Dermis blood vessel endothelial cell (primary cell): ENCODE measurements around the gene TUBA1A. TPM values are rescaled to one million over a fixed set of nuclear protein-coding genes. Genes with fewer than 3 reads are reported as not detected.
"Not testable (repeated sequence)": the region's sequence is repeated elsewhere in the genome, so short reads cannot be mapped to it uniquely, and the experiment has no call there.

Source experiments
- DNase-seq: peaks from one replicate; pipeline ENCODE4 v3.0.0; 2010
- total RNA-seq: library from RNA; depleted of rRNA; stranded (reverse); fragments of >200 nt; gene quantifications from 2 replicates; pipeline ENCODE4 v1.2.3, GENCODE V29; 2014

TUBA1A gene
- total RNA-seq, 1 donor from 2014 or later, result 821 TPM

DNA sequence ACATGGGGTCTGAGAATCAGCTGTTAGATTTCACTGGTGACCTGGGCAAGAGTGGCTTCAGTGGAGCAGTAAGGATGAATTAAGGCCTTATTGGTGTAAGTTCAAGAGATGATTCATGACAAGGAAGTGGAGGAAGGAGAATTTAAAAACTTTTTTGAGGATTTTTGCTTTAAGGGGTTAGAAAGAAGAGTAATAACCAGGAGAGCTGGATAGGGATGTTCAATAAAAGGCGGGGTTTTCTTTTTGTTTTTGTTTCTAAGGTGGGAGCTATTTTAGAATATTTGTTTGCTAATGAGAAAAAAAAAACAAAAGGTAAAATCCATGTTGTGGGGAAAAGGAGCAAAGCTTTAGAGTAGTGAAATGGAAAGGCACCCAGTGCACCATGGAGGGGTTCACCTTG, 42.5 kb downstream of the TUBA1A start:
- DNase-seq, result no peak

- DNase-seq, result no peak
Measured at GRCh38 chr12:49144384-49144783, 44.5 kb downstream of the TUBA1A start.

DNA sequence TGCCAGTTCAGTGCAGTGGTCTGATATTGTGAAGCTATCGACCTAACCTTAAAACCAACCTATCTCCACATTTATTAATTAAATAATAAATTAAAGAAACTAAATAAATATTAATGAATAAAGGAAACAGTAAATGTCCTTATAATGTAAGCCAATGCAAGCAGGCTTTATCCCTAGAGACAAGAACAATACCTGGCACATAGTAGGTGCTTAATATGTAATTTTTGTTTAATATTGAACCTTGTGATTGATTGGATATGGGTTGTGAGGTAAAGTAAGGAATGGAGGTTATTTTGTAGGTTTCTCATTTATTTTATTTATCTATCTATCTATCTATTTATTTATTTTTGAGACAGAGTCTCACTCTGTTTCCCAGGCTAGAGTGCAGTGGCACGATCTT, 49.9 kb downstream of the TUBA1A start:
- no peak for DNase-seq

- DNase-seq, result no peak
Measured at GRCh38 chr12:49138587-49138986, 50.3 kb downstream of the TUBA1A start.

GRCh38 chr12:49137476-49137875, 51.4 kb downstream of the TUBA1A start:
- DNase-seq, result no peak

DNA sequence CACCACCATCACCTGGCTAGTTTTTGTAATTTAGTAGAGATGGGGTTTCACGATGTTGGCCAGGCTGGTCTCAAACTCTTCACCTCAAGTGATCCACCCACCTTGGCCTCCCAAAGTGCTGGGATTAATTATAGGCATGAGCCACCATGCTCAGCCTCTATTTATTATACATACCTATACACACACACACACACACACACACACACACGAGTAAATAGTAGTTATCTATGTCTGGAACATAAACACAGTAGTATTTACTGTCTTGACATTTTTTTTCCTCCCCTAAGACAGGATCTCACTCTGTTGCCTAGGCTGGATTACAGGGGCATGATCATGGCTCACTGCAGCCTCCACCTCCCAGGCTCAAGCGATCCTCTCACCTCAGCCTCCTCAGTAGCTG, 51.9 kb downstream of the TUBA1A start:
- not testable (repeated sequence) for DNase-seq

Other genes starting within 250 kb of the TUBA1A start
- gene ARF3, start 231.6 kb downstream of the TUBA1A start, total RNA-seq, result 46.1 and 61.5 TPM in 2 replicates
- 0.05 TPM in 1 of 2 replicates, not detected in the other for gene WNT10B, start 217.3 kb downstream of the TUBA1A start, total RNA-seq
- gene WNT1, start 210.8 kb downstream of the TUBA1A start, total RNA-seq, result not detected in 2 replicates
- under 0.01 and 0.19 TPM in 2 replicates for gene DDN, start 189.7 kb downstream of the TUBA1A start, total RNA-seq
- 40.3 and 48.2 TPM in 2 replicates for gene PRKAG1, start 170.3 kb downstream of the TUBA1A start, total RNA-seq
- gene KMT2D, start 128.3 kb downstream of the TUBA1A start, total RNA-seq, result 41.2 and 99.0 TPM in 2 replicates
- gene RHEBL1, start 119.1 kb downstream of the TUBA1A start, total RNA-seq, result 1.2 and 2.0 TPM in 2 replicates
- 1.2 and 3.7 TPM in 2 replicates for gene DHH, start 94.3 kb downstream of the TUBA1A start, total RNA-seq
- 101 and 122 TPM in 2 replicates for gene LMBR1L, start 78.2 kb downstream of the TUBA1A start, total RNA-seq
- gene TUBA1B, start 57.7 kb downstream of the TUBA1A start, total RNA-seq, result 1,075 and 1,939 TPM in 2 replicates
- 221 and 355 TPM in 2 replicates for gene TUBA1C, start 76.0 kb upstream of the TUBA1A start, total RNA-seq
- gene PRPH, start 106.1 kb upstream of the TUBA1A start, total RNA-seq, result not detected in 2 replicates
- 4.3 and 14.6 TPM in 2 replicates for gene TROAP, start 134.2 kb upstream of the TUBA1A start, total RNA-seq
- gene C1QL4, start 148.1 kb upstream of the TUBA1A start, total RNA-seq, result under 0.01 TPM in 1 of 2 replicates, not detected in the other
- gene DNAJC22, start 157.8 kb upstream of the TUBA1A start, total RNA-seq, result 0.85 and 1.1 TPM in 2 replicates
- gene SPATS2, start 178.4 kb upstream of the TUBA1A start, total RNA-seq, result 23.0 and 30.2 TPM in 2 replicates